Kidney (tissue), 22 donors: ENCODE results near the gene RNF138. TPM values are rescaled to one million over a fixed set of nuclear protein-coding genes. Genes with fewer than 3 reads are reported as not detected.

Experiments
- DNase-seq, 5 donors: peaks; one replicate each; pipeline ENCODE4 v3.0.0-alpha.2; 2013 to 2020
- FAIRE-seq: peaks from 2 replicates; lab custom pipeline; 2012; peaks lifted over from hg19 to GRCh38; lab: Jason Lieb, UNC
- H3K27ac ChIP-seq, 2 donors: one replicate each; pipeline ENCODE4 v1.7.0; 2013; ENCODE audit warnings: low read depth in 2 of 2, low read length in 2 of 2, inconsistent platforms in 1 of 2
- H3K27me3 ChIP-seq: one replicate; pipeline ENCODE4 v1.7.1; 2013; ENCODE audit warnings: low read length, inconsistent platforms; ENCODE audit not compliant: control insufficient read depth, insufficient read depth
- H3K36me3 ChIP-seq, 3 donors: one replicate each; pipeline versions ENCODE4 v1.7.0 to v1.7.1; 2013; ENCODE audit warnings: low read length in 3 of 3, control low read depth in 1 of 3, inconsistent platforms in 1 of 3; ENCODE audit not compliant: insufficient read depth in 3 of 3, control insufficient read depth in 2 of 3
- H3K4me1 ChIP-seq, 3 donors: one replicate each; pipeline versions ENCODE4 v1.7.0 to v1.7.1; 2013; ENCODE audit warnings: low read length in 3 of 3, inconsistent platforms in 1 of 3, low read depth in 1 of 3; ENCODE audit not compliant: control insufficient read depth in 2 of 3, insufficient read depth in 2 of 3
- H3K4me3 ChIP-seq, 3 donors: one replicate each; pipeline versions ENCODE4 v1.7.0 to v1.8.1; 2013; ENCODE audit warnings: low read length in 3 of 3, control low read depth in 1 of 3, inconsistent platforms in 1 of 3
- H3K9ac ChIP-seq, 3 donors: one replicate each; pipeline versions ENCODE4 v1.7.0 to v1.7.1; 2013; ENCODE audit warnings: low read length in 3 of 3, control low read depth in 1 of 3, inconsistent platforms in 1 of 3
- H3K9me3 ChIP-seq, 3 donors: one replicate each; pipeline versions ENCODE4 v1.7.0 to v1.7.1; 2013; ENCODE audit warnings: low read length in 3 of 3, control low read depth in 1 of 3, inconsistent platforms in 1 of 3; ENCODE audit not compliant: control insufficient read depth in 2 of 3, insufficient read depth in 1 of 3
- intact Hi-C: fragments of 100-400 bp; cut with DNase I; formaldehyde crosslinking; loops from one replicate; pipeline ENCODE4 v1.11.1; 2022
- long read RNA-seq, 10 donors: library from polyadenylated mRNA in 1 of 10; unstranded in 1 of 10; transcript quantifications; one replicate each; pipeline ENCODE4 v2.0.0 and lab custom pipeline, GENCODE V29; 2021 to 2026
- polyA plus RNA-seq: library from polyadenylated mRNA; stranded (reverse); fragments of 350-450 nt; fragmentation: Illumina TruSeq; extraction: RNeasy Lipid Tissue Mini Kit (QIAGEN cat#74804); gene quantifications from one replicate; pipeline ENCODE4 v1.2.3, GENCODE V29; 2014; ENCODE audit warnings: low read depth, low replicate concordance; ENCODE audit not compliant: insufficient read depth
- total RNA-seq: library from RNA; stranded (reverse); fragmentation: NEBNext Ultra II Directional; extraction: Animal tissue kit (Norgen Biotek cat#: 25700); gene quantifications from one replicate; pipeline ENCODE4 v1.2.1, GENCODE V29; 2021
- TF ChIP-seq, protein P1 (sequence below): IDR thresholded peaks from 3 replicates; pipeline ENCODE4 v1.5.1; 2012; ENCODE audit warnings: mild to moderate bottlenecking, moderate library complexity, borderline replicate concordance; ENCODE audit not compliant: insufficient read depth; ENCODE audit errors: extremely low read depth
- donor health status: control.
- donor health status: control.
- donor health status: control.
- donor health status: control.
- donor health status: control.
- donor health status: DM: yes; HTN: yes; CAD: no.
- donor health status: Normal renal cell carcinoma (clear cell type).

RNF138 gene, protein sequence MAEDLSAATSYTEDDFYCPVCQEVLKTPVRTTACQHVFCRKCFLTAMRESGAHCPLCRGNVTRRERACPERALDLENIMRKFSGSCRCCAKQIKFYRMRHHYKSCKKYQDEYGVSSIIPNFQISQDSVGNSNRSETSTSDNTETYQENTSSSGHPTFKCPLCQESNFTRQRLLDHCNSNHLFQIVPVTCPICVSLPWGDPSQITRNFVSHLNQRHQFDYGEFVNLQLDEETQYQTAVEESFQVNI
- 30.6 TPM for total RNA-seq
- 6.2 TPM for polyA plus RNA-seq
- long read RNA-seq, donor 1, partial matches to known transcripts: 5 of 10 reads
- long read RNA-seq, donor 1, other reads (novel, unspliced or antisense): 0 of 10 reads
- long read RNA-seq, donor 2, transcript RNF138-202 (8 exons, 3,570 nt): major isoform, 6 of 13 reads
- long read RNA-seq, donor 2, partial matches to known transcripts: 6 of 13 reads
- long read RNA-seq, donor 2, other reads (novel, unspliced or antisense): 0 of 13 reads
- long read RNA-seq, donor 3, transcript RNF138-202 (8 exons, 3,570 nt): major isoform, 8 of 13 reads
- long read RNA-seq, donor 3, partial matches to known transcripts: 5 of 13 reads
- long read RNA-seq, donor 3, other reads (novel, unspliced or antisense): 0 of 13 reads
- long read RNA-seq, donor 4, partial matches to known transcripts: 0 of 2 reads
- long read RNA-seq, donor 4, other reads (novel, unspliced or antisense): 0 of 2 reads
- long read RNA-seq, donor 5, partial matches to known transcripts: 0 of 1 reads
- long read RNA-seq, donor 5, other reads (novel, unspliced or antisense): 0 of 1 reads
- long read RNA-seq, donor 6, partial matches to known transcripts: 7 of 9 reads
- long read RNA-seq, donor 6, other reads (novel, unspliced or antisense): 0 of 9 reads
- long read RNA-seq, donor 7, transcript RNF138-202 (8 exons, 3,570 nt): major isoform, 10 of 22 reads
- long read RNA-seq, donor 7, partial matches to known transcripts: 8 of 22 reads
- long read RNA-seq, donor 7, other reads (novel, unspliced or antisense): 4 of 22 reads
- long read RNA-seq, donor 8, partial matches to known transcripts: 8 of 10 reads
- long read RNA-seq, donor 8, other reads (novel, unspliced or antisense): 0 of 10 reads
- long read RNA-seq, donor 9, partial matches to known transcripts: 0 of 3 reads
- long read RNA-seq, donor 9, other reads (novel, unspliced or antisense): 0 of 3 reads
- long read RNA-seq, donor 10, partial matches to known transcripts: 7 of 13 reads
- long read RNA-seq, donor 10, other reads (novel, unspliced or antisense): 0 of 13 reads

- no peaks in the 10 kb centered on the region for H3K36me3 ChIP-seq
- H3K9me3 ChIP-seq: no peaks in the 10 kb centered on the region
- intact Hi-C loops: no loop called here
- no peak for FAIRE-seq
- DNase-seq: peak; percentile 88 to 97 (median 94)
- peak within 1 kb of the TSS; percentile 78 to 80 (median 80) for H3K4me3 ChIP-seq
- no peaks in the 10 kb centered on the region for H3K27me3 ChIP-seq
- TF ChIP-seq, protein P1, sequence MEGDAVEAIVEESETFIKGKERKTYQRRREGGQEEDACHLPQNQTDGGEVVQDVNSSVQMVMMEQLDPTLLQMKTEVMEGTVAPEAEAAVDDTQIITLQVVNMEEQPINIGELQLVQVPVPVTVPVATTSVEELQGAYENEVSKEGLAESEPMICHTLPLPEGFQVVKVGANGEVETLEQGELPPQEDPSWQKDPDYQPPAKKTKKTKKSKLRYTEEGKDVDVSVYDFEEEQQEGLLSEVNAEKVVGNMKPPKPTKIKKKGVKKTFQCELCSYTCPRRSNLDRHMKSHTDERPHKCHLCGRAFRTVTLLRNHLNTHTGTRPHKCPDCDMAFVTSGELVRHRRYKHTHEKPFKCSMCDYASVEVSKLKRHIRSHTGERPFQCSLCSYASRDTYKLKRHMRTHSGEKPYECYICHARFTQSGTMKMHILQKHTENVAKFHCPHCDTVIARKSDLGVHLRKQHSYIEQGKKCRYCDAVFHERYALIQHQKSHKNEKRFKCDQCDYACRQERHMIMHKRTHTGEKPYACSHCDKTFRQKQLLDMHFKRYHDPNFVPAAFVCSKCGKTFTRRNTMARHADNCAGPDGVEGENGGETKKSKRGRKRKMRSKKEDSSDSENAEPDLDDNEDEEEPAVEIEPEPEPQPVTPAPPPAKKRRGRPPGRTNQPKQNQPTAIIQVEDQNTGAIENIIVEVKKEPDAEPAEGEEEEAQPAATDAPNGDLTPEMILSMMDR: no peak
- peak within 1 kb of the TSS; percentile 66 to 88 (median 87) for H3K9ac ChIP-seq
- H3K27ac ChIP-seq: peak within 1 kb of the TSS; percentile 99
- peaks cover 0 to 9% (median 3%) of the 10 kb centered on the region in 3 donors for H3K4me1 ChIP-seq
Measured at GRCh38 chr18:32091724-32092421, at the start of gene RNF138. Gene RNF138, plus strand, starts transcription at chr18:32091874. Its CDS starts 903 bp downstream, at chr18:32092777.

- Histone ChIP-seq H3K4me3 (no peak overlapping the region), H3K9ac (no peak overlapping the region), H3K4me1 (no peaks in the 10 kb centered on the region), H3K36me3 (no peaks in the 10 kb centered on the region), H3K9me3 (no peaks in the 10 kb centered on the region), H3K27me3 (no peaks in the 10 kb centered on the region), H3K27ac (no peak overlapping the region)
- TF ChIP-seq, protein P1: no peak
- FAIRE-seq: no peak
- DNase-seq: no peak
- intact Hi-C loops: no loop called here
Measured at GRCh38 chr18:32042337-32042736, 49.3 kb upstream of the RNF138 start.

GRCh38 chr18:32048507-32049091, 43.1 kb upstream of the RNF138 start:
- TF ChIP-seq, protein P1: no peak
- FAIRE-seq: no peak
- no peaks in the 10 kb centered on the region for H3K27me3 ChIP-seq

More at GRCh38 chr18:32048507-32049091, 43.1 kb upstream of the RNF138 start:
- no peaks in the 10 kb centered on the region for H3K36me3 ChIP-seq
- H3K9me3 ChIP-seq: no peaks in the 10 kb centered on the region
- H3K9ac ChIP-seq: no peak overlapping the region
- no peak overlapping the region for H3K4me3 ChIP-seq
- H3K4me1 ChIP-seq: peaks cover 0 to 9% (median 0%) of the 10 kb centered on the region in 3 donors
- intact Hi-C loops: no loop called here
- H3K27ac ChIP-seq: no peak overlapping the region
- peak in 1 of 5 donors; percentile 15 for DNase-seq
